ENCODE results near the gene ATP11B.

GRCh38 chr3:182902236-182902635 is 108.9 kb downstream of the ATP11B start:
- TF ChIP-seq REST (IDR thresholded peaks at IDR 0.05; ENCODE audit: borderline replicate concordance) (no peak), REST (CRISPR knock-in tag; IDR thresholded peaks at IDR 0.05; ENCODE audit: low read depth) (no peak), SP1 (CRISPR knock-in tag; IDR thresholded peaks at IDR 0.05) (no peak), ZHX1 (conservative IDR thresholded peaks at IDR 0.05; ENCODE audit: low read length) (no peak), NRF1 (conservative IDR thresholded peaks at IDR 0.05 in 1 of 2, IDR thresholded peaks at IDR 0.05 in 1 of 2) (no peak), TCF7L2 (IDR thresholded peaks at IDR 0.05; ENCODE audit: low read depth, low read length) (no peak), ELF4 (CRISPR knock-in tag; IDR thresholded peaks at IDR 0.05) (no peak), CTCF (IDR thresholded peaks at IDR 0.05 in 2 of 3, conservative IDR thresholded peaks at IDR 0.05 in 1 of 3; ENCODE audit: insufficient read depth in 2 of 3, low read depth in 1 of 3, low read length in 3 of 3) (no peak), BRD4 (IDR thresholded peaks at IDR 0.05) (no peak), EZH2 (IDR thresholded peaks at IDR 0.05; ENCODE audit: borderline replicate concordance, low read depth, low read length) (no peak)
- TF ChIP-seq, protein P1, sequence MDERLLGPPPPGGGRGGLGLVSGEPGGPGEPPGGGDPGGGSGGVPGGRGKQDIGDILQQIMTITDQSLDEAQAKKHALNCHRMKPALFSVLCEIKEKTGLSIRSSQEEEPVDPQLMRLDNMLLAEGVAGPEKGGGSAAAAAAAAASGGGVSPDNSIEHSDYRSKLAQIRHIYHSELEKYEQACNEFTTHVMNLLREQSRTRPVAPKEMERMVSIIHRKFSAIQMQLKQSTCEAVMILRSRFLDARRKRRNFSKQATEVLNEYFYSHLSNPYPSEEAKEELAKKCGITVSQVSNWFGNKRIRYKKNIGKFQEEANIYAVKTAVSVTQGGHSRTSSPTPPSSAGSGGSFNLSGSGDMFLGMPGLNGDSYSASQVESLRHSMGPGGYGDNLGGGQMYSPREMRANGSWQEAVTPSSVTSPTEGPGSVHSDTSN (CRISPR knock-in tag; IDR thresholded peaks at IDR 0.05; ENCODE audit: low read depth) = no peak
- TF ChIP-seq, protein P1 (tag; conservative IDR thresholded peaks at IDR 0.05; ENCODE audit: low read depth) = no peak
